CD14-positive monocyte (primary cell): Measurements from ENCODE around the gene MMP15. TPM values are rescaled to one million over a fixed set of nuclear protein-coding genes. Genes with fewer than 3 reads are reported as not detected.
"Not testable (repeated sequence)": the region's sequence is repeated elsewhere in the genome, so short reads cannot be mapped to it uniquely, and the experiment has no call there.

Source experiments
- DNase-seq, 3 donors: peaks; one replicate each; pipeline ENCODE4 v3.0.0-alpha.2; 2011 to 2022
- H2AFZ ChIP-seq: 2 replicates; pipeline ENCODE4 v1.6.0; 2012; ENCODE audit warnings: mild to moderate bottlenecking, low read depth, low read length, inconsistent platforms; ENCODE audit not compliant: insufficient read depth, poor library complexity, severe bottlenecking
- H3K27ac ChIP-seq, 2 donors: 1 replicate in 1 of 2; 2 replicates in 1 of 2; pipeline ENCODE4 v1.5.1; 2012 to 2013; ENCODE audit warnings: low read length in 2 of 2, control low read depth in 1 of 2, inconsistent platforms in 1 of 2, low read depth in 1 of 2, mild to moderate bottlenecking in 1 of 2
- H3K27me3 ChIP-seq, 2 donors: one replicate each; pipeline versions ENCODE4 v1.6.0 to v1.6.1; 2011 to 2013; ENCODE audit warnings: low read length in 2 of 2; ENCODE audit not compliant: control insufficient read depth in 2 of 2, insufficient read depth in 2 of 2
- H3K36me3 ChIP-seq, 2 donors: replicated peaks in 1 of 2; 1 replicate in 1 of 2; 2 replicates in 1 of 2; pipeline versions ENCODE4 v1.5.1 to v1.6.1; 2012 to 2013; ENCODE audit warnings: low read length in 2 of 2, control low read depth in 1 of 2, inconsistent platforms in 1 of 2, mild to moderate bottlenecking in 1 of 2; ENCODE audit not compliant: insufficient read depth in 2 of 2, control insufficient read depth in 1 of 2
- H3K4me1 ChIP-seq, 2 donors: 1 replicate in 1 of 2; 2 replicates in 1 of 2; pipeline versions ENCODE4 v1.5.1 to v1.6.1; 2012 to 2013; ENCODE audit warnings: low read length in 2 of 2, control low read depth in 1 of 2, inconsistent platforms in 1 of 2, mild to moderate bottlenecking in 1 of 2, moderate library complexity in 1 of 2; ENCODE audit not compliant: insufficient read depth in 2 of 2, control insufficient read depth in 1 of 2
- H3K4me2 ChIP-seq: replicated peaks from 2 replicates; pipeline ENCODE3; 2012; ENCODE audit warnings: low read length, moderate library complexity, mild to moderate bottlenecking; ENCODE audit not compliant: poor library complexity, severe bottlenecking; ENCODE audit errors: extremely low read depth
- H3K4me3 ChIP-seq, 3 experiments: fragments of 200-600 bp in 1 of 3; sonication (generic) in 1 of 3; replicated peaks in 1 of 3; 1 replicate in 2 of 3; 2 replicates in 1 of 3; pipeline ENCODE4 v1.5.1; 2011 to 2013; ENCODE audit warnings: low read length in 3 of 3, mild to moderate bottlenecking in 3 of 3, control low read depth in 2 of 3, low read depth in 2 of 3, inconsistent platforms in 1 of 3, moderate library complexity in 1 of 3
- H3K79me2 ChIP-seq: 2 replicates; pipeline ENCODE4 v1.6.0; 2012; ENCODE audit warnings: mild to moderate bottlenecking, control low read depth, inconsistent platforms, low read length, moderate library complexity; ENCODE audit not compliant: insufficient read depth
- H3K9ac ChIP-seq: 2 replicates; pipeline ENCODE4 v1.6.0; 2017; ENCODE audit warnings: low read length, mild to moderate bottlenecking; ENCODE audit not compliant: insufficient read depth, poor library complexity, severe bottlenecking
- H3K9me3 ChIP-seq, 2 donors: replicated peaks in 1 of 2; 1 replicate in 1 of 2; 2 replicates in 1 of 2; pipeline versions ENCODE4 v1.5.1 to v1.6.1; 2012 to 2013; ENCODE audit warnings: low read length in 2 of 2, control low read depth in 1 of 2; ENCODE audit not compliant: control insufficient read depth in 1 of 2, insufficient read depth in 1 of 2
- H4K20me1 ChIP-seq: 2 replicates; pipeline ENCODE4 v1.6.0; 2012; ENCODE audit warnings: mild to moderate bottlenecking, low read length, control low read depth, moderate library complexity; ENCODE audit not compliant: insufficient read depth
- H3K27ac Mint-ChIP-seq, 7 donors: one replicate each; pipeline ENCODE4 v1.8.0; 2020; ENCODE audit warnings: mild to moderate bottlenecking in 7 of 7, mixed read lengths in 7 of 7, moderate library complexity in 6 of 7, inconsistent platforms in 2 of 7
- H3K27me3 Mint-ChIP-seq, 3 donors: one replicate each; pipeline ENCODE4 v1.8.0; 2021 to 2022; ENCODE audit warnings: low read depth in 3 of 3, mild to moderate bottlenecking in 3 of 3, mixed read lengths in 3 of 3, moderate library complexity in 3 of 3, inconsistent platforms in 1 of 3
- H3K36me3 Mint-ChIP-seq, 2 donors: one replicate each; pipeline ENCODE4 v1.8.0; 2020; ENCODE audit warnings: mixed read lengths in 2 of 2, inconsistent platforms in 1 of 2, mild to moderate bottlenecking in 1 of 2
- H3K4me1 Mint-ChIP-seq: one replicate; pipeline ENCODE4 v1.8.0; 2020; ENCODE audit warnings: mild to moderate bottlenecking, mixed read lengths
- H3K4me3 Mint-ChIP-seq, 2 donors: one replicate each; pipeline ENCODE4 v1.8.0; 2020; ENCODE audit warnings: mild to moderate bottlenecking in 2 of 2, mixed read lengths in 2 of 2, moderate library complexity in 1 of 2
- H3K9me3 Mint-ChIP-seq, 7 donors: one replicate each; pipeline ENCODE4 v1.8.0; 2020 to 2022; ENCODE audit warnings: mixed read lengths in 7 of 7, mild to moderate bottlenecking in 6 of 7, moderate library complexity in 6 of 7, inconsistent platforms in 2 of 7
- CTCF ChIP-seq: fragments of 200-600 bp; IDR thresholded peaks from one replicate; pipeline ENCODE4 v1.8.0; 2022; ENCODE audit warnings: antibody characterized with exemption, mild to moderate bottlenecking
- WGBS: methylation state at CpG from one replicate; pipeline ENCODE4 v1.1.5; 2013; ENCODE audit warnings: missing lambda C conversion rate; ENCODE audit not compliant: insufficient coverage; 5-methylcytosine and 5-hydroxymethylcytosine counted together
- intact Hi-C, 2 donors: fragments of 100-400 bp; cut with micrococcal nuclease; formaldehyde crosslinking; loops; one replicate each; pipeline versions ENCODE4 v1.15.0 to v1.15.1; 2023
- polyA plus RNA-seq, 3 donors: library from polyadenylated mRNA; depleted of rRNA in 1 of 3; unstranded in 2 of 3; stranded (reverse) in 1 of 3; fragments of 300-500 nt in 2 of 3; fragments of >200 nt in 1 of 3; fragmentation: Illumina TruSeq in 2 of 3; gene quantifications; 1 replicate in 2 of 3; 2 replicates in 1 of 3; pipeline ENCODE4 v1.2.3, GENCODE V29; 2012 to 2021

The MMP15 gene
- polyA plus RNA-seq, 3 donors: not detected

- 100% methylated on average over 1 of the region's 5 CpGs for WGBS
- no peaks in the 10 kb centered on the region for H3K79me2 ChIP-seq
These were observed 68.5 kb downstream of the MMP15 start for GRCh38 chr16:58094026-58094425.

GRCh38 chr16:58094791-58095574 lies 69.4 kb downstream of the MMP15 start:
- H3K4me1 Mint-ChIP-seq: peaks cover 8% of the 10 kb centered on the region
- H2AFZ ChIP-seq: no peak overlapping the region
- peak overlapping the region in 1 of 7 donors; percentile 70 for H3K27ac Mint-ChIP-seq
- no peaks in the 10 kb centered on the region for H3K36me3 Mint-ChIP-seq
- H3K27me3 ChIP-seq: no peaks in the 10 kb centered on the region
- no peak for TF ChIP-seq CTCF
- no peak overlapping the region for H3K4me3 ChIP-seq
- no peaks in the 10 kb centered on the region for H3K4me1 ChIP-seq
- peaks cover 0 to 2% (median 0%) of the 10 kb centered on the region in 7 donors for H3K9me3 Mint-ChIP-seq
- H3K79me2 ChIP-seq: no peaks in the 10 kb centered on the region
- H3K27me3 Mint-ChIP-seq: peaks cover 0 to 7% (median 3%) of the 10 kb centered on the region in 3 donors
- intact Hi-C loops: loop anchor here in 1 of 2 donors (10.0 kb wide), 1 partner anchor 60 kb away; no protein-coding TSS in a partner anchor
- H3K9me3 ChIP-seq: no peaks in the 10 kb centered on the region
- H3K27ac ChIP-seq: no peak overlapping the region
- H3K36me3 ChIP-seq: no peaks in the 10 kb centered on the region
- H3K9ac ChIP-seq: no peak overlapping the region
- no peaks in the 10 kb centered on the region for H4K20me1 ChIP-seq
- no peak for DNase-seq
- 100% methylated on average over 3 of the region's 15 CpGs for WGBS
- H3K4me2 ChIP-seq: no peak overlapping the region
- no peak overlapping the region for H3K4me3 Mint-ChIP-seq

More at GRCh38 chr16:58094026-58094425, 68.5 kb downstream of the MMP15 start:
- TF ChIP-seq CTCF: no peak
- Mint-ChIP-seq H3K4me3 (no peak overlapping the region), H3K27ac (no peak overlapping the region), H3K27me3 (peaks cover 0 to 7% (median 1%) of the 10 kb centered on the region in 3 donors), H3K36me3 (no peaks in the 10 kb centered on the region), H3K4me1 (peaks cover 9% of the 10 kb centered on the region), H3K9me3 (no peaks in the 10 kb centered on the region)
- intact Hi-C loops: loop anchor here in 1 of 2 donors (10.0 kb wide), 1 partner anchor 61 kb away; no protein-coding TSS in a partner anchor
- Histone ChIP-seq H3K4me2 (no peak overlapping the region), H3K4me3 (no peak overlapping the region), H3K9ac (no peak overlapping the region), H3K36me3 (no peaks in the 10 kb centered on the region), H2AFZ (no peak overlapping the region), H3K27ac (no peak overlapping the region), H4K20me1 (no peaks in the 10 kb centered on the region), H3K9me3 (no peaks in the 10 kb centered on the region), H3K4me1 (no peaks in the 10 kb centered on the region), H3K27me3 (no peaks in the 10 kb centered on the region)
- no peak for DNase-seq

- H3K27me3 ChIP-seq, H3K9ac ChIP-seq, H4K20me1 ChIP-seq, H3K4me3 ChIP-seq, H3K4me2 ChIP-seq, H3K4me3 Mint-ChIP-seq, H3K36me3 ChIP-seq, H3K4me1 ChIP-seq, H3K27me3 Mint-ChIP-seq, H3K4me1 Mint-ChIP-seq, H3K79me2 ChIP-seq, H3K36me3 Mint-ChIP-seq, H3K27ac ChIP-seq, H3K9me3 ChIP-seq, H3K9me3 Mint-ChIP-seq, H2AFZ ChIP-seq, DNase-seq: not testable (repeated sequence)
- 100% methylated on average over 2 of the region's 6 CpGs for WGBS
- intact Hi-C loops: loop anchor here in 1 of 2 donors (10.0 kb wide), 1 partner anchor 59 kb away; no protein-coding TSS in a partner anchor
- H3K27ac Mint-ChIP-seq: peak overlapping the region in 1 of 7 donors; percentile 70
These were observed 70.0 kb downstream of the MMP15 start for GRCh38 chr16:58095575-58095960.
